Gastrocnemius medialis (tissue), 4 donors: ENCODE measurements around the gene EBNA1BP2.

Experiments
- CTCF ChIP-seq, 5 experiments: fragments of 450-650 bp in 3 of 5; fragments of 200-600 bp in 2 of 5; sonication (generic) in 2 of 5; IDR thresholded peaks in 4 of 5; conservative IDR thresholded peaks in 1 of 5; 1 replicate in 4 of 5; 2 replicates in 1 of 5; pipeline ENCODE4 v1.5.1; 2016 to 2019; ENCODE audit warnings: antibody characterized with exemption in 5 of 5, mild to moderate bottlenecking in 3 of 5, moderate library complexity in 3 of 5
- POLR2A ChIP-seq, 2 donors: fragments of 450-650 bp; IDR thresholded peaks; one replicate each; pipeline ENCODE4 v1.6.1; 2017; ENCODE audit warnings: antibody characterized with exemption in 2 of 2, mild to moderate bottlenecking in 2 of 2, moderate library complexity in 2 of 2

DNA sequence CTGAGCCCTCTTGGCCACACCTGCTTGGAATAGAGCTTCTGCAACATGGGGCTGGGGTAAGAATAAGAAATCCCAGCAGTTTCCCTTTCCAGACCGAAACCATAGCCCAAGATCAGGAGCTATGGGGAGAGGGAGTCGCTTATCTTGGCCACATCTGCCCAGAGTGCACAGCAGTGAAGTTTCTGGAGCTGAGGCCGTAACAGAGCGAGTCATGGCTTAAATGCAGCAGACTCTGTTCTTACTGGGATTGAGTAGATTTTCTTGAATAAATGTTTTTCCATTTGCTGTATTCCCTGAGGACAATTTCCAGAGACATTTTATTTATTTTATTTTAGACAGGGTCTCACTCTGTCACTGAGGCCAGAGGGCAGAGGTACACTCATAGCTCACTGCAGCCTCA lies 33.6 kb upstream of the EBNA1BP2 start:
- TF ChIP-seq CTCF (IDR thresholded peaks at IDR 0.05 in 4 of 5, conservative IDR thresholded peaks at IDR 0.05 in 1 of 5), result no peak
- no peak for TF ChIP-seq POLR2A (IDR thresholded peaks at IDR 0.05)
